Measurements from ENCODE around the gene PMEL.

PMEL gene

GRCh38 chr12:55938826-55939501, 26.9 kb downstream of the PMEL start:
- H3K27ac ChIP-seq (ENCODE audit: poor library complexity, severe bottlenecking): peak overlapping the region; percentile 98

DNA sequence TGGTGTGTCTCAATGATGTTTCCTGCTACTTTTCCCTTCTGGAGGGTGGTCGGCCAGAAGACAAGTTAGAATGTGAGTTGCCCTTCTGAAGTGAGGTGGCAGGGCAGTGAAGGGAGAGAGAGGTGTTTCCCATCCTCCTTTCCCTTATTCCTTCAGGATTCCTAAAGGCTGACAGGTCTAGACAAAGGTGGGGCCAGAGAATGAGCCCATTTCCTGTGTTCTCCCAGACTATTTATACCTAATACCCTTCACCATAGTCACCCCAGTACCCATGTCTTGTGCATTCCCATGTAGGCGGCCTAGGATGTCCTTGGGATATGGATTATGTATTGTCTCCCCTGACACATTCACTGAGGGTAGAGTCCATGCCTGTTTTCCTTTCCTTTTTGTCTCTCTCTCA, 27.9 kb downstream of the PMEL start:
- Histone ChIP-seq H3K27me3 (ENCODE audit: insufficient read depth, poor library complexity, severe bottlenecking) (no peaks in the 10 kb centered on the region), H3K9me3 (ENCODE audit: severe bottlenecking) (no peaks in the 10 kb centered on the region), H3K4me1 (ENCODE audit: insufficient read depth, poor library complexity, severe bottlenecking) (peaks cover 50% of the 10 kb centered on the region), H3K27ac (ENCODE audit: poor library complexity, severe bottlenecking) (peak overlapping the region; percentile 98), H3K4me3 (ENCODE audit: severe bottlenecking) (no peak overlapping the region), H3K36me3 (ENCODE audit: low read depth) (peaks cover 89% of the 10 kb centered on the region)
- ATAC-seq (ENCODE audit: low read depth) (peak; percentile 77), DNase-seq (ENCODE audit: low spot score) (no peak)
- no peak for TF ChIP-seq CTCF (IDR thresholded peaks at IDR 0.05; ENCODE audit: poor library complexity, severe bottlenecking)

More at GRCh38 chr12:55938826-55939501, 26.9 kb downstream of the PMEL start:
- Histone ChIP-seq H3K27me3 (ENCODE audit: insufficient read depth, poor library complexity, severe bottlenecking) (no peaks in the 10 kb centered on the region), H3K9me3 (ENCODE audit: severe bottlenecking) (no peaks in the 10 kb centered on the region), H3K36me3 (ENCODE audit: low read depth) (peaks cover 92% of the 10 kb centered on the region), H3K4me1 (ENCODE audit: insufficient read depth, poor library complexity, severe bottlenecking) (peaks cover 43% of the 10 kb centered on the region), H3K4me3 (ENCODE audit: severe bottlenecking) (no peak overlapping the region)
- DNase-seq (ENCODE audit: low spot score) (no peak), ATAC-seq (ENCODE audit: low read depth) (no peak)
- TF ChIP-seq CTCF (IDR thresholded peaks at IDR 0.05; ENCODE audit: poor library complexity, severe bottlenecking): no peak

- no peak for ATAC-seq (ENCODE audit: low read depth)
- H3K36me3 ChIP-seq (ENCODE audit: low read depth): peaks cover 71% of the 10 kb centered on the region
- H3K9me3 ChIP-seq (ENCODE audit: severe bottlenecking): no peaks in the 10 kb centered on the region
- no peak for TF ChIP-seq CTCF (IDR thresholded peaks at IDR 0.05; ENCODE audit: poor library complexity, severe bottlenecking)
- no peak for DNase-seq (ENCODE audit: low spot score)
- peaks cover 58% of the 10 kb centered on the region for H3K4me1 ChIP-seq (ENCODE audit: insufficient read depth, poor library complexity, severe bottlenecking)
- no peaks in the 10 kb centered on the region for H3K27me3 ChIP-seq (ENCODE audit: insufficient read depth, poor library complexity, severe bottlenecking)
- H3K4me3 ChIP-seq (ENCODE audit: severe bottlenecking): no peak overlapping the region
- peak overlapping the region; percentile 98 for H3K27ac ChIP-seq (ENCODE audit: poor library complexity, severe bottlenecking)
Observed at GRCh38 chr12:55935738-55936151, 30.1 kb downstream of the PMEL start.

- Histone ChIP-seq H3K27ac (ENCODE audit: poor library complexity, severe bottlenecking) (peak overlapping the region; percentile 98), H3K9me3 (ENCODE audit: severe bottlenecking) (no peaks in the 10 kb centered on the region), H3K36me3 (ENCODE audit: low read depth) (peaks cover 61% of the 10 kb centered on the region), H3K4me3 (ENCODE audit: severe bottlenecking) (no peak overlapping the region), H3K27me3 (ENCODE audit: insufficient read depth, poor library complexity, severe bottlenecking) (no peaks in the 10 kb centered on the region), H3K4me1 (ENCODE audit: insufficient read depth, poor library complexity, severe bottlenecking) (peaks cover 60% of the 10 kb centered on the region)
- ATAC-seq (ENCODE audit: low read depth): no peak
- DNase-seq (ENCODE audit: low spot score): no peak
- no peak for TF ChIP-seq CTCF (IDR thresholded peaks at IDR 0.05; ENCODE audit: poor library complexity, severe bottlenecking)
Observed at GRCh38 chr12:55934773-55935172, 31.1 kb downstream of the PMEL start.
